Endothelial cell (in vitro differentiated cells): Measurements from ENCODE around the gene LAMA2. TPM values are rescaled to one million over a fixed set of nuclear protein-coding genes. Genes with fewer than 3 reads are reported as not detected.

Experiments used
- DNase-seq: peaks from one replicate; pipeline ENCODE4 v3.0.0; 2021; ENCODE audit warnings: low spot score
- H3K27ac Mint-ChIP-seq: one replicate; pipeline ENCODE4 v1.8.0; 2021; ENCODE audit warnings: mixed read lengths, inconsistent platforms; ENCODE audit not compliant: unreplicated experiment
- H3K27me3 Mint-ChIP-seq: one replicate; pipeline ENCODE4 v1.8.0; 2021; ENCODE audit warnings: mild to moderate bottlenecking, moderate library complexity, mixed read lengths, inconsistent platforms; ENCODE audit not compliant: unreplicated experiment
- H3K36me3 Mint-ChIP-seq: one replicate; pipeline ENCODE4 v1.8.0; 2021; ENCODE audit warnings: mild to moderate bottlenecking, low read depth, mixed read lengths, inconsistent platforms; ENCODE audit not compliant: unreplicated experiment
- H3K4me1 Mint-ChIP-seq: one replicate; pipeline ENCODE4 v1.8.0; 2021; ENCODE audit warnings: mild to moderate bottlenecking, mixed read lengths, inconsistent platforms; ENCODE audit not compliant: unreplicated experiment
- H3K4me3 Mint-ChIP-seq: one replicate; pipeline ENCODE4 v1.8.0; 2021; ENCODE audit warnings: mild to moderate bottlenecking, mixed read lengths, inconsistent platforms; ENCODE audit not compliant: unreplicated experiment
- H3K9me3 Mint-ChIP-seq: one replicate; pipeline ENCODE4 v1.8.0; 2021; ENCODE audit warnings: mixed read lengths, inconsistent platforms; ENCODE audit not compliant: unreplicated experiment
- CTCF ChIP-seq: fragments of 200-600 bp; sonication (generic); IDR thresholded peaks from one replicate; pipeline ENCODE4 v1.5.0; 2021; ENCODE audit warnings: antibody characterized with exemption; ENCODE audit not compliant: unreplicated experiment
- total RNA-seq: library from RNA; stranded (reverse); fragmentation: NEBNext Ultra II Directional; extraction: Animal tissue kit (Norgen Biotek cat#: 25700); gene quantifications from one replicate; pipeline ENCODE4 v1.2.1, GENCODE V29; 2021; ENCODE audit not compliant: unreplicated experiment

LAMA2 gene
- total RNA-seq, 1 donor from 2014 or later = 2.0 TPM

- Mint-ChIP-seq H3K27me3 (peaks cover 1% of the 10 kb centered on the region), H3K27ac (no peak overlapping the region), H3K4me1 (no peaks in the 10 kb centered on the region), H3K9me3 (peaks cover 8% of the 10 kb centered on the region), H3K36me3 (no peaks in the 10 kb centered on the region), H3K4me3 (no peak overlapping the region)
- no peak for DNase-seq
- no peak for TF ChIP-seq CTCF
Measured at GRCh38 chr6:128997880-128998279, 114.9 kb downstream of the LAMA2 start.

GRCh38 chr6:129006724-129007514, 124.0 kb downstream of the LAMA2 start:
- Mint-ChIP-seq H3K36me3 (no peaks in the 10 kb centered on the region), H3K9me3 (no peaks in the 10 kb centered on the region), H3K27ac (peak overlapping the region; percentile 2), H3K4me3 (no peak overlapping the region), H3K27me3 (no peaks in the 10 kb centered on the region), H3K4me1 (peaks cover 12% of the 10 kb centered on the region)
- peak; percentile 3 for DNase-seq
- no peak for TF ChIP-seq CTCF

- TF ChIP-seq CTCF = no peak
- Mint-ChIP-seq H3K4me3 (no peak overlapping the region), H3K27me3 (no peaks in the 10 kb centered on the region), H3K9me3 (no peaks in the 10 kb centered on the region), H3K27ac (no peak overlapping the region), H3K4me1 (peaks cover 12% of the 10 kb centered on the region), H3K36me3 (no peaks in the 10 kb centered on the region)
- DNase-seq = no peak
Measured at GRCh38 chr6:129007701-129008373, 124.9 kb downstream of the LAMA2 start.

- no peaks in the 10 kb centered on the region for H3K27me3 Mint-ChIP-seq
- no peak overlapping the region for H3K27ac Mint-ChIP-seq
- DNase-seq = no peak
- no peak for TF ChIP-seq CTCF
- H3K4me3 Mint-ChIP-seq = no peak overlapping the region
- peaks cover 12% of the 10 kb centered on the region for H3K4me1 Mint-ChIP-seq
- no peaks in the 10 kb centered on the region for H3K36me3 Mint-ChIP-seq
- no peaks in the 10 kb centered on the region for H3K9me3 Mint-ChIP-seq
Measured at GRCh38 chr6:129008591-129008990, 125.7 kb downstream of the LAMA2 start.

- no peak for TF ChIP-seq CTCF
- H3K9me3 Mint-ChIP-seq = no peaks in the 10 kb centered on the region
- H3K4me3 Mint-ChIP-seq = no peak overlapping the region
- DNase-seq = no peak
- no peak overlapping the region for H3K27ac Mint-ChIP-seq
- no peaks in the 10 kb centered on the region for H3K36me3 Mint-ChIP-seq
- H3K4me1 Mint-ChIP-seq = peaks cover 12% of the 10 kb centered on the region
- no peaks in the 10 kb centered on the region for H3K27me3 Mint-ChIP-seq
Measured at GRCh38 chr6:129009851-129010250, 126.9 kb downstream of the LAMA2 start.
